Activated CD8-positive, alpha-beta memory T cell treated with anti-CD3 and anti-CD28 coated beads, Interleukin-2, amount 50 U/mL, for 24 hours (primary cell): ENCODE data around the gene TTC38.
A peak's percentile ranks its signal among the peaks of the same experiment; 100 is the strongest.
"Not testable (repeated sequence)": the region's sequence is repeated elsewhere in the genome, so short reads cannot be mapped to it uniquely, and the experiment has no call there.

Experiments used
- DNase-seq: peaks from one replicate; pipeline ENCODE4 v3.0.0-alpha.2; 2020; ENCODE audit errors: extremely low read depth

The TTC38 gene

GRCh38 chr22:46296257-46297150 is 28.7 kb downstream of the TTC38 start, which contains the start of gene GTSE1:
Gene GTSE1, plus strand, starts transcription at chr22:46296870. Its CDS starts 531 bp downstream, at chr22:46297401.
- DNase-seq, result peak; percentile 92

GRCh38 chr22:46297151-46297812 is 29.5 kb downstream of the TTC38 start:
- no peak for DNase-seq

GRCh38 chr22:46299101-46299500 is 31.3 kb downstream of the TTC38 start:
- no peak for DNase-seq

GRCh38 chr22:46300491-46300890 is 32.7 kb downstream of the TTC38 start:
- DNase-seq, result no peak

- DNase-seq, result no peak
These were observed 35.6 kb downstream of the TTC38 start for GRCh38 chr22:46303347-46303965.

- DNase-seq, result no peak
These were observed 40.6 kb downstream of the TTC38 start for GRCh38 chr22:46308283-46308988.

- DNase-seq, result no peak
These were observed 41.8 kb downstream of the TTC38 start for GRCh38 chr22:46309526-46310085.

- no peak for DNase-seq
These were observed 44.2 kb downstream of the TTC38 start for GRCh38 chr22:46312056-46312455.

- DNase-seq, result not testable (repeated sequence)
These were observed 45.0 kb downstream of the TTC38 start for GRCh38 chr22:46312848-46313247.

GRCh38 chr22:46315976-46316375 is 48.2 kb downstream of the TTC38 start:
- DNase-seq, result no peak

- no peak for DNase-seq
These were observed 49.8 kb downstream of the TTC38 start for GRCh38 chr22:46317646-46318045.

GRCh38 chr22:46318576-46318975 is 50.8 kb downstream of the TTC38 start:
- no peak for DNase-seq

- no peak for DNase-seq
These were observed 51.5 kb downstream of the TTC38 start for GRCh38 chr22:46319319-46319718.

GRCh38 chr22:46320166-46320710 is 52.4 kb downstream of the TTC38 start:
- DNase-seq, result no peak

- no peak for DNase-seq
These were observed 53.0 kb downstream of the TTC38 start for GRCh38 chr22:46320716-46321386.

- no peak for DNase-seq
These were observed 54.9 kb downstream of the TTC38 start for GRCh38 chr22:46322711-46323110.

GRCh38 chr22:46323162-46323561 is 55.4 kb downstream of the TTC38 start:
- no peak for DNase-seq

GRCh38 chr22:46326066-46326680 is 58.4 kb downstream of the TTC38 start:
- DNase-seq, result no peak

- no peak for DNase-seq
These were observed 60.1 kb downstream of the TTC38 start for GRCh38 chr22:46327691-46328465.
